Measurements from ENCODE around the gene ANTXR1. TPM values are rescaled to one million over a fixed set of nuclear protein-coding genes. Genes with fewer than 3 reads are reported as not detected.
"Not testable (repeated sequence)": the region's sequence is repeated elsewhere in the genome, so short reads cannot be mapped to it uniquely, and the experiment has no call there.

ANTXR1 gene
- total RNA-seq, 1 experiment from 2014 or later = 30.8 TPM

DNA sequence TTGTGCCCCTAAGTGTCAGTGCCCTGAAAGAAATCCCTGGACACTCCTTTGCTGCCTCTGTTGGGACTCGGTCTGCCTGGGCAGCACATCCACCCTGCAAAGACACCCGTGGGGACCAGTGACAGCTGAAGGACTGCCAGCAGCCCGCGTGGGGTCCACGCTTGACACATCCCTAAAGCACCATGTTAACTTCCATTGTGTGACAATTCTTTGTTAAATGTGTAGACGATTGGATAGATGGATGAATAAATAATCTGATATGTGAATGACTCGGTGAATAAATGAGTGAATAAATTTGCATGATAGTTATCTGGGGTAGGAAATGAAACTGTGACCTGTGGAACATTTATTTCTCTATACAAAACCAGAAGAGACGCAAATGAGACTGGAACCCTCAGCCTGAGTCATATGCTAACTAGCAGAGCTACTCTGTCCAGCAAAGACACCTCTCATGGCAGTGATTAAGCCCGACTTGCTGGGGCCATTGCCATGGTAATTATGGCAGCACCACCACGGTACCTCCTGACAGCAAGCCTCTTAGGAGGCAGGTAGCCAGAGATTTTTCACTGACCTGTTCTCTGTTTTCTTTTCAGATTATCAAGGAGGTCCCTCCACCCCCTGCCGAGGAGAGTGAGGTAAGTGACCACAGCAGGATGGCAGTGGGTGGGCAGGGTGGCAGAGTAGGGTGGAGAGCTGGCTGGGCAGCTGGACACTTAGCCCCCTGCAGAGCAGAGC lies 156.8 kb downstream of the ANTXR1 start:
- Histone ChIP-seq H3K4me3 (no peak overlapping the region), H3K4me1 (replicated peaks) (peaks cover 39% of the 10 kb centered on the region), H3K36me3 (peaks cover 19% of the 10 kb centered on the region), H3K27ac (no peak overlapping the region), H3K27me3 (replicated peaks) (no peaks in the 10 kb centered on the region), H3K9me3 (replicated peaks) (no peaks in the 10 kb centered on the region)
- no peak for DNase-seq (ENCODE audit: low read depth in 1 of 2, low spot score in 2 of 2)

DNA sequence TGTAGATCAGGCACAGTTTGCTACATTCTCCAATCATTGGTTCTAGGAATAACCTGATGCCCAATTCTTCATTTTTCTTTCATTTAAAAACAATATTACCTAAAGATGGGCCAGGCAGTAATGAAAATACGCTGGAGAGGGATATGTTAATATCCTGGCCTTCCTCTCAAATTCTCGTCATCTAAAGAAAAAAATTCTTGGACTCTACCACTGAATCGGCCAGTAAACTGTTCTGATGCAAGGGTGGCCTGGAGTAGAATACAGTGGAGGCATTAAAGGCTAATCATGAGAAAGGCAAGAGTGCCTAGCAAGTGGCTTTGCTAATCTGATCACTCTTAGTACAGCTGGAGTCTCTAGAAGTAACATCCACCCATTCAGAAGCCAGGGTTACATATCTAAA lies 157.7 kb downstream of the ANTXR1 start:
- no peaks in the 10 kb centered on the region for H3K27me3 ChIP-seq (replicated peaks)
- no peak for DNase-seq (ENCODE audit: low read depth in 1 of 2, low spot score in 2 of 2)
- H3K27ac ChIP-seq = no peak overlapping the region
- H3K36me3 ChIP-seq = peaks cover 16% of the 10 kb centered on the region
- H3K9me3 ChIP-seq (replicated peaks) = no peaks in the 10 kb centered on the region
- no peak overlapping the region for H3K4me3 ChIP-seq
- peaks cover 39% of the 10 kb centered on the region for H3K4me1 ChIP-seq (replicated peaks)

DNA sequence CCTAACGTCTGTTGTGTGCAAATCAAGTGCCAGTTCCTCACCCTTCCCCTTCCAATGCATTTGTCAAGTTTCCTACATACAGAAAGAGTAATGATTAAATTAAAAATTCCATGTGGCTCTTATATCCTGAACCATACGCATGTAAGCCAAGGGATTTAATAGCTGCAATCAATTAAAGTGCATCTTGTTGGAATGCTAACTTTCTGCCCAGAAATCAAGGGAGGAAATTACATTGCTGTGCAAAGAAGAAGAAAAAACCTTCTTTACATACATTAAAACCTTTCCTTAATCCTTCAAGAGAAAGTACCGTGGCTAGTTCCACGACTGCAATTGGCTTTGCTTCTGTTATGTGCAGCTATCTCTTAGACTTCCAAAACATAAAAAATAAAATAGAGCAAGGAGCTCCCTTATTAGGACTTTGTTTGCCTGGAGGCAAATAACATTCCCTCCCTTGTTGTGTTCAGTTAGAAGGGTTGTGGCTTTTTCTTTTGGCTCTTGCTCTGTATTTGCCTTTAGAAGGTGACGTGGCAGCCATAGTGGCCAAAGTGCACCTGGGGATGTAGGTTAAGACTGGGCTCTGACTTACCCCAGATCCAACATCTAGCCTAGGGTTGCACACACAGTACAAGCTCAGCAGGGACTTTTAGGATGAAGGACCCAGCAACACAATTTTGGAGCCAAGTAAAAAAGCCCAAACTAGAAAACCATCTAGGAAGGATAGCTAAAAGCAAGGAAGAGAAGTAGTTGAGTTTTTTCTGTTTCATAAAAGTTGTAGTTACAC lies 158.3 kb downstream of the ANTXR1 start:
- H3K27me3 ChIP-seq (replicated peaks) = no peaks in the 10 kb centered on the region
- H3K36me3 ChIP-seq = peaks cover 12% of the 10 kb centered on the region
- DNase-seq (ENCODE audit: low read depth in 1 of 2, low spot score in 2 of 2) = no peak
- H3K4me1 ChIP-seq (replicated peaks) = peaks cover 42% of the 10 kb centered on the region
- no peak overlapping the region for H3K27ac ChIP-seq
- H3K4me3 ChIP-seq = no peak overlapping the region
- H3K9me3 ChIP-seq (replicated peaks) = no peaks in the 10 kb centered on the region

DNA sequence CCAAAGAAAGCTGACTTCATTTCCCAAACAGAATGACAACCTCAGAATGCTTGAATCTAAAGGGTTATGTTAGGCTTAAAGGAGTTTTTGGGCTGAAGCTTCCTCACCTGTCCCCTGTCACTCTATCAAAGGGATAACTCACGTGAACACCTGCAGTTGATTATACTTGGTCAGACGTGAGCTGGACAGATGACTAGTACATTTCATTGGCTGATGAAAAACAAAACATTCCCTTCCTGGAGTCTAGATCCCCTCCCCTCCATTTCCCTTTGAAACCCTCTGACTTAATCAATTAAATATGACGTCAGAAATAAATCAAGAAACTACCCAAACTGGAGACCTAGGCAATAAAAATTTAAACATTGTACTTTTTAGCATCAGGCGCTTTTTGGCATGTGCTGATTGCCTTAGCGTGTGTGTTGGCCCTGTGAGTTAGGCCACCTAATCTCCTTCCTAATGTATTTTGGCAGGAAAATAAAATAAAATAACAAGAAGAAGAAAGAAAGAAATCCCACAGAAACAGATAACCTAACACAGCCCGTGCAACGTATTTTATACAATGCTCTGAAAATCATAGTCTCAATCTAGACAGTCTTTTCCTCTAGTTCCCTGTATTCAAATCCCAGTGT lies 159.0 kb downstream of the ANTXR1 start:
- peaks cover 43% of the 10 kb centered on the region for H3K4me1 ChIP-seq (replicated peaks)
- H3K27me3 ChIP-seq (replicated peaks) = no peaks in the 10 kb centered on the region
- no peak for DNase-seq (ENCODE audit: low read depth in 1 of 2, low spot score in 2 of 2)
- H3K27ac ChIP-seq = no peak overlapping the region
- H3K4me3 ChIP-seq = no peak overlapping the region
- H3K9me3 ChIP-seq (replicated peaks) = no peaks in the 10 kb centered on the region
- H3K36me3 ChIP-seq = peaks cover 11% of the 10 kb centered on the region

DNA sequence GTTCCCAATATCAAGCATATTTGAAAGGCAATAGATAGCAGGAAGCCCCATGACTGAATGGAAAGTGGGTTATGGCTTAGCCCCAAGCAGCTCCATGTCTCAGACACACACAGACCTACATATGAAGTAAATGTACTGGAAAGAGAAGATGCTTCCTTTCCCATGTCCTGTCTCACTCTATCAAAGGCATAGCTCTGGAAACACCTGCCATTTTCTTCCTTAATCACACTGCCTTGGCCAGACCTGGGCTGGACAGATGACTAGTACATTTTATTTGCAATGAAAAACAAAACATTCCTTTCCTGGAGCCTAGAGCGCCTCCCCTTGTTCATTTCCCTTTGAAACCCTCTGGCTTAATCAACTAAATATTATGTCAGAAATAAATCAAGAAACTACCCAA lies 160.7 kb downstream of the ANTXR1 start:
- H3K4me3 ChIP-seq = no peak overlapping the region
- H3K27me3 ChIP-seq (replicated peaks) = no peaks in the 10 kb centered on the region
- H3K4me1 ChIP-seq (replicated peaks) = peaks cover 53% of the 10 kb centered on the region
- no peak overlapping the region for H3K27ac ChIP-seq
- no peaks in the 10 kb centered on the region for H3K9me3 ChIP-seq (replicated peaks)
- H3K36me3 ChIP-seq = peaks cover 11% of the 10 kb centered on the region
- DNase-seq (ENCODE audit: low read depth in 1 of 2, low spot score in 2 of 2) = no peak

DNA sequence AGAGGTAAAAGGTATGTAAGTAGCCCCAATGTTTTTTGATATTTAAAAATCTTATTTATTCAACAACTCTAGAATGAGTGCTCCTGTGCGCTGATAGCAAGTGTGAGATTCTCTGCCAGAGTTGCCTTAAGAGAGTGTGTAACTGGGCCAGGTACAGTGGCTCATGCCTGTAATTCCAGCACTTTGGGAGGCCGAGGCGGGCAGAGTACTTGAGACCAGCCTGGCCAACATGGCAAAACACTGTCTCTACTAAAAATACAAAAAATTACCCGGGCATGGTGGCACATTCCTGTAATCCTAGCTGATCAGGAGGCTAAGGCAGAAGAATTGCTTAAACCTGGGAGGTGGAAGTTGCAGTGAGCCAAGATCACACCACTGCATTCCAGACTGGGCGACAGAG lies 161.2 kb downstream of the ANTXR1 start:
- not testable (repeated sequence) for H3K27me3 ChIP-seq (replicated peaks); H3K4me3 ChIP-seq; H3K27ac ChIP-seq; H3K9me3 ChIP-seq (replicated peaks); DNase-seq (ENCODE audit: low read depth in 1 of 2, low spot score in 2 of 2)
- Histone ChIP-seq H3K36me3 (peaks cover 11% of the 10 kb centered on the region), H3K4me1 (replicated peaks) (peaks cover 57% of the 10 kb centered on the region)

DNA sequence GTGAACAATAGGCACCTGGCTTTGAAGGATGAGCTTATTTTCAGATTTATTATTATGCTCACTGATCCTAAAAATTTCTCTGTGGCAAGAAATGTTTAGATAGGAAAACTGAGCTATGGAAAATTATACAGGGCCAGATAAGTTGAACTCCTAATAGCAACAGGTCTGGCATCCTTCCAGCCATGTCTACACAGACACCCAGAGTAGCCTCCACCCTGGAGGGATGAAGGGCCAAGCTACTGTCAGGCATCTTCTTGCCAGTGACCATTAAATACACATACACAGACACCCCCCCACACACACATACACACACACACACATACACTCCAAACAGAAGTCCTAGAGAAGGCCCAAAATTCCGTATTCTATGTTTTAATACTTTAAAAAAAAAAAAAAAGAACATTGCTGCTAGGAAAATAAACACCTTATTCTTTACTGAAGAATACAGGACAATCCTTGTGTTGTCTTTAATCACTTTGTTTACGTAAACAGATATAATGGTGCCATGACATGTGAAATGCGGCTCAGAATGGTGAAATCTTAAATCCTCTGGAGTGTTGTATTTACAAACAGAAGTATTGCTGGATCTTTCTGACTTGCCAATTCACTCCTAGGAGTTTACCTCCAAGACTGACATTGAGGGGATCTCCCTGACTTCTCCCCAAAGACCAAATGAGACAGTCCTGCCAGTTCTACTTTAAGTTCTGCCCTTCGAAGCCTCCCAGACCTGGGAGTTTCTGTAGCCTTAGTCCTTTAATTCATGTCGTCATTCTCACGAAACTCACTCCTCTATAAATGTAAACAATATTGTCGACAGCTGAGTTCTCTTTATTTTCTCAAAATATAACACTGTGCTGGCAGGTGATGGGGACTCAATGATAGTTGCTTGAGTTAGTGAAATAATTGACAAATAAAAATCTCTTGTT lies 163.1 kb downstream of the ANTXR1 start:
- Histone ChIP-seq H3K36me3 (peaks cover 2% of the 10 kb centered on the region), H3K27ac (peak overlapping the region; percentile 96), H3K4me1 (replicated peaks) (peaks cover 66% of the 10 kb centered on the region), H3K27me3 (replicated peaks) (no peaks in the 10 kb centered on the region), H3K4me3 (no peak overlapping the region), H3K9me3 (replicated peaks) (no peaks in the 10 kb centered on the region)
- DNase-seq (ENCODE audit: low read depth in 1 of 2, low spot score in 2 of 2) = peak; percentile 58 to 74

DNA sequence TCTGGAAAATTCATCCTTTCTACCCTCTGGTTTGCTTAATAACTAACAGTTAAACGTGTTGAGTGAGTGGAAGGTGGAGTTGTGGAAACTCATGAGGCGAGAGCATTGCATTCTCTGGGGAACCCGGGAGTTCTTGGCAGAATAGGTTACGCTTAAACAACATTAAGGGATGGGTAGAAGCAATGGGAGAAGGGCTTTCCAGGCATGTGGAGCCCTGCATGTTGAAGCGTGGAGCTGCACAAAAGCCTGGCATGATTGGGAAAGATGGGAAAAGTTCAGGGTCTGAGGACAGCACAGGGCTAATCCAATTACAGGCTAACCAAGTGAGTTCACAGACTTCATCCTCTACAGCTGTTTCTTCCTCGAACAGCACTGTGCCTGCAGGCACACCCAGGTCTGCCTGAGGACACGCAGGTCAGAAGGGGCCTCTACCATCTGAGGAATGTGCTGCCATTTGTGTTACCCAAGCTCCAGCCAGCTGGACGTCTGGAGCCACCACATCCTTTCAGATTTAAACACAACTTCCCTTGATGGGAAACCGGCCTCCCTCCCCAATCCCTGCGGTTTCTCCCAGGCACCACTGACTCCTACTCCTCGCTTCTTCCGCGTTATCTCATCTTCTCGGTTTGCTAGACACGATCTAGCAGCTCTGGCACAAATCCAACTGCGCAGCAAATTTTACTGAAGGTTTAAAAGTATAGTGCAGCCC lies 164.2 kb downstream of the ANTXR1 start:
- no peaks in the 10 kb centered on the region for H3K9me3 ChIP-seq (replicated peaks)
- H3K27me3 ChIP-seq (replicated peaks) = no peaks in the 10 kb centered on the region
- peaks cover 66% of the 10 kb centered on the region for H3K4me1 ChIP-seq (replicated peaks)
- peak; percentile 94 to 95 for DNase-seq (ENCODE audit: low read depth in 1 of 2, low spot score in 2 of 2)
- H3K27ac ChIP-seq = peak overlapping the region; percentile 96
- peaks cover under 1% of the 10 kb centered on the region; the same call in 1 of the 2 replicates for H3K36me3 ChIP-seq
- H3K4me3 ChIP-seq = peak overlapping the region; percentile 8

DNA sequence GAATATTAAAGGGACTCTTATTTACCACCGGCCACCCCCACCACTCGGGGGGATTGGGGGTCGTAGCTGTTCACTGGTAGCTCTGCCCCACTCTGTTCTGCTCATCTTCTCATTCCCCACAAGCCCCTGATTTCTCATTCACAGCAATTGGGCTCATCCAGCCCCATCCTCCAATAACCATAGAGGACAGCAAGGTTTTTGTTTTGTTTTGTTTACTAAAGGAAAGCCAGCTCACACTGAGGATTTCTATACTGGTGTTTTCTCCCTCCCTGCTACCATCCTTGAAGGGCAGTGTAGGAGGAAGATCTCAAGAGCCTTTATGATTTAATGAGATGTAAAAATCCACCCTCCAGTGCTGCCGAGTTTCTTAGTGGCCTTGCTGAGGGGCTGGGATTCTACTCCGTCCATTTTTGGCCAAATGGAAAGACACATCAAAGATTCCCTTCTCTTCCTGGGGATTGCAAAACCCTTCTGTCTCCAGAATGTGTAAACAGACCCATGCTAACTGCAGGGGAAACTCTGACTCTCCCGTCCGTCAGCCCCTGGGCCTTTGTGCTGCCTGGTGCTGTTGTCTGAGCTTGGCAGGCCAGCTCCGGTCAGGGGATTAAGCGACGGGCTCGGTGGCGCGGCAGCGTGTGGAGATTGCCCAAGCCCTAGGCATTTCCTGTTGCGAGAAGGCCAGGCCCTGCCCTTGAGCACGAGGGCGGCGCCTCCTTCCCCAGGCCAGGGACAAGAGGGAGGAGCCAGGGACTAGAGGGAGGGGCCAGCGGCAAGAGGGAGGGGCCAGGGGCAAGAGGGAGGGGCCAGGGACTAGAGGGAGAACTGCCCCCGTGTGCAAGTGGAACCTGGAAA lies 165.0 kb downstream of the ANTXR1 start:
- Histone ChIP-seq H3K4me1 (replicated peaks) (peaks cover 66% of the 10 kb centered on the region), H3K4me3 (peak overlapping the region; percentile 8), H3K36me3 (peaks cover 8% of the 10 kb centered on the region; the same call in 1 of the 2 replicates), H3K27me3 (replicated peaks) (no peaks in the 10 kb centered on the region), H3K9me3 (replicated peaks) (no peaks in the 10 kb centered on the region), H3K27ac (peak overlapping the region; percentile 96)
- peak; percentile 92 to 96 for DNase-seq (ENCODE audit: low read depth in 1 of 2, low spot score in 2 of 2)

DNA sequence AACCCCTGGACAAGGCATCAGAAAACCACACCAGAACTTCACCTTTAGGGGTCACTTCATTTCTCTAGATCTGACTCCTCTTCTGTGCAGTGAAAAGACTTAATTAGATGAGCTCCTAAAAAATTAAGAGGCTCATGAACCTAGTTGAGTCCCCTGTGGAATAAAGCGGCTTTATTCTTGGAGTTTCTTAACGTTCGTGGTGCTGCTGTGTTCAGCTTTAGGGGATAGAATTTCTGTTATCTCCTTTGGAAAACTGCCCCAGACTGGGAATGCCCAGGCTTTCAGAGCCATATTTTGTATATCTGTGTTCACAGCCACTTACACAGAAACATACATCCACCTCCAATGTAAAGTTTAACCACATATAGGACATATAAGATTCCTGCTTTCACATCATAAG lies 165.8 kb downstream of the ANTXR1 start:
- no peaks in the 10 kb centered on the region for H3K9me3 ChIP-seq (replicated peaks)
- peaks cover 66% of the 10 kb centered on the region for H3K4me1 ChIP-seq (replicated peaks)
- peak overlapping the region; percentile 7; the same call in 1 of the 2 replicates for H3K27ac ChIP-seq
- no peak overlapping the region for H3K4me3 ChIP-seq
- H3K36me3 ChIP-seq = peaks cover 11% of the 10 kb centered on the region
- DNase-seq (ENCODE audit: low read depth in 1 of 2, low spot score in 2 of 2) = peak in 1 of 2 experiments; percentile 32
- no peaks in the 10 kb centered on the region for H3K27me3 ChIP-seq (replicated peaks)

DNA sequence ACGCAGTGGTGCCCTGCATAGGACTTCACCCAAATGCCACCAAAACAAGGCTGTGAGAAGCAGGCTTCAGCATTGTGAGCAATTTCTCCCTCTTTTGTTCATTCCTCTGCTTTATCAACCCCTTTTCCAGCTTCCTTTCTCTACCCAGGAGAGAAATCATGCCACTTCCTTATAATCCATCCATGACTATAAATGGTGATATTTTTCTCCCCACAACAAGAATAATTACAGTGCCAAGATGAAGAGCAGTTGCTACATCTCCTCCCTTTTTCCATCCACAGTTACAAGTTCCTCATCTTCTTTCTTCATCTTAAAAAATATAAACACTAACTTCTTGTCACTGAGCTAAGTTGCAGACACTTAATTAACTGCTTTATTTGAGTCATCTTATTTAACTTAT lies 167.2 kb downstream of the ANTXR1 start:
- H3K4me3 ChIP-seq = no peak overlapping the region
- no peak for DNase-seq (ENCODE audit: low read depth in 1 of 2, low spot score in 2 of 2)
- no peaks in the 10 kb centered on the region for H3K27me3 ChIP-seq (replicated peaks)
- H3K27ac ChIP-seq = no peak overlapping the region
- no peaks in the 10 kb centered on the region for H3K9me3 ChIP-seq (replicated peaks)
- H3K4me1 ChIP-seq (replicated peaks) = peaks cover 54% of the 10 kb centered on the region
- peaks cover 23% of the 10 kb centered on the region for H3K36me3 ChIP-seq

DNA sequence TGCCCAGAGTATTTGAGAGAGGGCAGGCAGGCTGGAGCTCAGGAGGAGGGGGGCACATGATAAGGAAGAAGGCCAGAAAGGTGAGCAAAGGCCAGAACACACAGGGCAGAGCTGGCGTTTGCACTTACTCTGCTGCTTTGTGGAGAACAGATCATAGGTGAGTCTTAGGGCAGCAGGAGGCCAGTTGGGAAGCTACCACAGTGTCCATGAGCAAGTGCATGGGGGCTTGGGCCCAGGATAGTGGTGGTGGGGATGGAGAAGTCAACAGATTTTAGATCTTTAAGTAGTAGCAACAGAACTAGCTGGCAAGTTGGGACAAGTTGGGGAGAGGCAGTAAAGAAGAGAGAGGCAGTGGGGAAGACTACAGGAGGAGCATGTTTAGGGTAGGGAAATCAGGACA lies 168.0 kb downstream of the ANTXR1 start:
- Histone ChIP-seq H3K36me3 (peaks cover 25% of the 10 kb centered on the region), H3K27ac (no peak overlapping the region), H3K27me3 (replicated peaks) (no peaks in the 10 kb centered on the region), H3K9me3 (replicated peaks) (no peaks in the 10 kb centered on the region), H3K4me3 (no peak overlapping the region), H3K4me1 (replicated peaks) (peaks cover 52% of the 10 kb centered on the region)
- DNase-seq (ENCODE audit: low read depth in 1 of 2, low spot score in 2 of 2) = no peak
